Glutamatergic neuron (in vitro differentiated cells): ENCODE measurements around the gene HOXC12. TPM values are rescaled to one million over a fixed set of nuclear protein-coding genes. Genes with fewer than 3 reads are reported as not detected.
A peak's percentile ranks its signal among the peaks of the same experiment; 100 is the strongest.

Experiments
- DNase-seq: peaks from one replicate; pipeline ENCODE4 v3.0.0; 2022
- H3K27ac Mint-ChIP-seq: one replicate; pipeline ENCODE4 v1.8.0; 2020; ENCODE audit warnings: mild to moderate bottlenecking, mixed read lengths, inconsistent platforms; ENCODE audit not compliant: unreplicated experiment
- H3K27me3 Mint-ChIP-seq: one replicate; pipeline ENCODE4 v1.8.0; 2020; ENCODE audit warnings: mild to moderate bottlenecking, moderate library complexity, mixed read lengths, inconsistent platforms; ENCODE audit not compliant: unreplicated experiment
- H3K36me3 Mint-ChIP-seq: one replicate; pipeline ENCODE4 v1.8.0; 2020; ENCODE audit warnings: mild to moderate bottlenecking, mixed read lengths, inconsistent platforms; ENCODE audit not compliant: unreplicated experiment
- H3K4me1 Mint-ChIP-seq: one replicate; pipeline ENCODE4 v1.8.0; 2020; ENCODE audit warnings: mild to moderate bottlenecking, low read depth, mixed read lengths, inconsistent platforms; ENCODE audit not compliant: unreplicated experiment
- H3K4me3 Mint-ChIP-seq: one replicate; pipeline ENCODE4 v1.8.0; 2020; ENCODE audit warnings: mild to moderate bottlenecking, mixed read lengths, inconsistent platforms; ENCODE audit not compliant: unreplicated experiment
- H3K9me3 Mint-ChIP-seq: one replicate; pipeline ENCODE4 v1.8.0; 2020; ENCODE audit warnings: mild to moderate bottlenecking, moderate library complexity, mixed read lengths, inconsistent platforms; ENCODE audit not compliant: unreplicated experiment
- total RNA-seq: library from RNA; stranded (reverse); fragmentation: NEBNext Ultra II Directional; extraction: Animal tissue kit (Norgen Biotek cat#: 25700); gene quantifications from one replicate; pipeline ENCODE4 v1.2.1, GENCODE V29; 2021; ENCODE audit not compliant: unreplicated experiment
- TF ChIP-seq, protein P1 (sequence below): fragments of 200-600 bp; sonication (generic); IDR thresholded peaks from one replicate; pipeline ENCODE4 v1.5.0; 2021; ENCODE audit not compliant: partially characterized antibody, unreplicated experiment

The HOXC12 gene
- total RNA-seq, 1 donor from 2014 or later = not detected

DNA sequence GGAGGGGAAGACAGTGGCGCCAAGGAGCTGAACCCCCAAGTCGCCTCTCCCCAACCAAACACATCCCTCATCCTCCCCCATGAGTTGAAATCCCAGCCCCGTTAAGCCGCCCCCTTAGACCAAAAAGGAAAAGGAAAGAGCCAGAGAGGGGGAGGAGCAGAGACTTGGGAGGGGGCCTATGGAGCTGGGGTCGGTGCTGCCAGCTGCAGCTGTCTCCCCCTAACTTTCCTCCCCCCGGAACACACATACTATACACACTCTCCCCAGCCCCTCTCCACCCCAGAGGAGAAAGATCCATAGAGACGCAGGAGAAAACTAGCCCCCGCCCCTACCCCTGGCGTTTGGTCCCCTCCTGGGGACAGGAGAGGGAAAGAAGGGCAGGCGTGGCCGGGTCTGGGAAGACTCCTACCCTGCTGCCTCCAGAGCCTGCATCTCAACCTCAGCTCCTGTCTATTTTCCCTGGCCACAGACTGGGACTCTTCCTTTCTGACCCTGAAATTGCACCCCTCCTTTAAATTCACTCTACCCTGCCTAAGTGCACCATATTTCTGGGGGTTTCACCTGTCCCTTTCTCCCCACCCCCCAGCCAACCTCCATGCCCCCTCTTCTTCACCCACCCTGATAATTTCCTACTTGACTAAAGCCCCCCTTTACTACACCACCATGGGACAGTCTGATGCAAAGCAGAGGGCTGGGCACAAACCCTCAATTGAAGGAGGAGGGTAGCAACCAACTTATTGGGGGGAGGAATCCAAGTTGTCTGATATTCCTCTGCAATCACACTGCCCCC, 43.6 kb downstream of the HOXC12 start:
- H3K36me3 Mint-ChIP-seq = no peaks in the 10 kb centered on the region
- H3K27me3 Mint-ChIP-seq = peaks cover 61% of the 10 kb centered on the region
- no peak overlapping the region for H3K27ac Mint-ChIP-seq
- H3K4me3 Mint-ChIP-seq = no peak overlapping the region
- no peaks in the 10 kb centered on the region for H3K4me1 Mint-ChIP-seq
- H3K9me3 Mint-ChIP-seq = peaks cover 8% of the 10 kb centered on the region
- TF ChIP-seq, protein P1, sequence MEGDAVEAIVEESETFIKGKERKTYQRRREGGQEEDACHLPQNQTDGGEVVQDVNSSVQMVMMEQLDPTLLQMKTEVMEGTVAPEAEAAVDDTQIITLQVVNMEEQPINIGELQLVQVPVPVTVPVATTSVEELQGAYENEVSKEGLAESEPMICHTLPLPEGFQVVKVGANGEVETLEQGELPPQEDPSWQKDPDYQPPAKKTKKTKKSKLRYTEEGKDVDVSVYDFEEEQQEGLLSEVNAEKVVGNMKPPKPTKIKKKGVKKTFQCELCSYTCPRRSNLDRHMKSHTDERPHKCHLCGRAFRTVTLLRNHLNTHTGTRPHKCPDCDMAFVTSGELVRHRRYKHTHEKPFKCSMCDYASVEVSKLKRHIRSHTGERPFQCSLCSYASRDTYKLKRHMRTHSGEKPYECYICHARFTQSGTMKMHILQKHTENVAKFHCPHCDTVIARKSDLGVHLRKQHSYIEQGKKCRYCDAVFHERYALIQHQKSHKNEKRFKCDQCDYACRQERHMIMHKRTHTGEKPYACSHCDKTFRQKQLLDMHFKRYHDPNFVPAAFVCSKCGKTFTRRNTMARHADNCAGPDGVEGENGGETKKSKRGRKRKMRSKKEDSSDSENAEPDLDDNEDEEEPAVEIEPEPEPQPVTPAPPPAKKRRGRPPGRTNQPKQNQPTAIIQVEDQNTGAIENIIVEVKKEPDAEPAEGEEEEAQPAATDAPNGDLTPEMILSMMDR = no peak
- no peak for DNase-seq

DNA sequence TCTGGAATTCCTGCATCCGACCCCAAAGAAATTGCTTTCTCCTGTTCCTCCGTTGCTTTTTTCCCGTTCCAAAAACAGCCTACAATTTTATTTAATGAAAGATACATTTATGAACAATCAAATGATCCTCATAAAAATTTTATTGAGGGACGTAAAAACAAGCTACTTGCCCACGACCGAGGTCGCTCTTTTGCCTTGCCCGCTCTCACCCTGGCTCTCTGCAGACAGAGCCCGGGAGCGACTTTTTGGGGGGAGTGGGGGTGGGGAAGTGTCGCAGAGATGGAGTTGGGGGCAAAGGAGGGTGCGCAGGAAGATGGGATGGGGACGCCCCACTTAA, 44.2 kb downstream of the HOXC12 start:
- peaks cover 60% of the 10 kb centered on the region for H3K27me3 Mint-ChIP-seq
- H3K4me3 Mint-ChIP-seq = no peak overlapping the region
- H3K9me3 Mint-ChIP-seq = peaks cover 10% of the 10 kb centered on the region
- TF ChIP-seq, protein P1 = no peak
- DNase-seq = no peak
- no peaks in the 10 kb centered on the region for H3K4me1 Mint-ChIP-seq
- H3K27ac Mint-ChIP-seq = no peak overlapping the region
- H3K36me3 Mint-ChIP-seq = no peaks in the 10 kb centered on the region

DNA sequence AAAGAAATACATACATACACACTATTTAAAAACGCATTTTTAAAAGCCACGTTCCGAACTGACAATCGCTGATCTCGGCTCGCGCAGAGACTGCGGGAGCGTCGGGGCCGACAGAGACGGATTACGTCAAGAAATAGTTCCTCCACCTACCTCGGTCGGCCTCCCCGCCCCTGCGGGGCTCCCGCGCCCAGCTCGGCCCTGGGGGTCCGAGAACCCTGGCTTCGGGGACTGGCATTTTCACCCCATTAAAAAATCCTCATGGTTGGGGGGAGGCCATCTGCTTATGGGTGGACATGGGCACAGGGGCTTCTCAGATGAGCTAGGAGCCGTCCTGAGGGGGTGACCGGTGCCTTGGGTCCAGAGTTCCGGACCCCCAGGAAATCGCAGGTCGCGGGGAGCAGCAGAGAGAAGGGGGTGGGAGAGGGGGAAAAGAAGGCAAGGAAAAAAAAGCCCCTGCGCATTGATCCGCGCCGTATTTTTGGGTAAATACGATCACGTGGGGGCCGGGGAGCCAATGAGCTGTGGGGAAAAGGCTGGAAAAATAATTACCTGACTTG, 44.9 kb downstream of the HOXC12 start:
- Mint-ChIP-seq H3K36me3 (no peaks in the 10 kb centered on the region), H3K27ac (no peak overlapping the region), H3K4me3 (peak overlapping the region; percentile 75), H3K27me3 (peaks cover 59% of the 10 kb centered on the region), H3K9me3 (peaks cover 10% of the 10 kb centered on the region), H3K4me1 (no peaks in the 10 kb centered on the region)
- TF ChIP-seq, protein P1 = no peak
- DNase-seq = peak; percentile 42

DNA sequence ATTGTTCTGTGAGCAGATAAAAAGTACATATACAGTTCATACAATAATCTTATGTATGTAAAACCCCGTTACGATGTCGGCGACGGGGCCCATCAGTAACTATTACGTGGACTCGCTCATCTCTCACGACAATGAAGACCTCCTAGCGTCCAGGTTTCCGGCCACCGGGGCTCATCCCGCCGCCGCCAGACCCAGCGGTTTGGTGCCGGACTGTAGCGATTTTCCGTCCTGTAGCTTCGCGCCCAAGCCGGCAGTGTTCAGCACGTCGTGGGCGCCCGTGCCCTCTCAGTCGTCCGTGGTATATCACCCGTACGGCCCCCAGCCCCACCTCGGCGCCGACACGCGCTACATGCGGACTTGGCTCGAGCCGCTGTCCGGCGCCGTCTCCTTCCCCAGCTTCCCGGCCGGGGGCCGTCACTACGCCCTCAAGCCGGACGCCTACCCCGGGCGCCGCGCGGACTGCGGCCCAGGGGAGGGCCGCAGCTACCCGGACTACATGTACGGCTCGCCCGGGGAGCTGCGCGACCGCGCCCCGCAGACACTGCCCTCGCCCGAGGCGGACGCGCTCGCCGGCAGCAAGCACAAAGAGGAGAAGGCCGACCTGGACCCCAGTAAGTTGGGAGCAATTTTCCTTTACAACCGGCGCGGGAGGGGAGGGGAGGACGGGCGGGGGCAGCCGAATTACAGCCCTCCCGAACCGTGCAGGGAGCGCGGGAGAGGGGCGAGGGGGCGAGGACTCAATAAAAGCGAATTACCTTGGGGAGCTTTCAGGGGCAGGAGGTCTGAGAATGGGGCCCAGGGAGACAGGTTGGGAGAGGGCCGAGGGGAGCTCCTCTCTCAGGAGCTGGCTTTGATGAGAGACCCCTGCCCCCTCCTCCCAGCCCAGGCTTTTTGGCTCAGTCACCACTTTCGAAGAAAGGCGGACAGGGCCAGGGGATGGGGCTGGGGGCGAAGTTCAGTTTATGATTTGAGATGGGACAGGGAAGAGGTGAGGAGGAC, 45.7 kb downstream of the HOXC12 start, which contains the start of gene HOXC9:
Gene HOXC9 (plus strand): TSS at position 46 of the 999 bp plus-strand sequence. CDS start 28 bp downstream, at position 74.
- DNase-seq = peak; percentile 39
- TF ChIP-seq, protein P1 = no peak
- no peaks in the 10 kb centered on the region for H3K36me3 Mint-ChIP-seq
- no peak within 1 kb of the TSS for H3K27ac Mint-ChIP-seq
- H3K9me3 Mint-ChIP-seq = peaks cover 10% of the 10 kb centered on the region
- H3K27me3 Mint-ChIP-seq = peaks cover 57% of the 10 kb centered on the region
- no peaks in the 10 kb centered on the region for H3K4me1 Mint-ChIP-seq
- peak within 1 kb of the TSS; percentile 75 for H3K4me3 Mint-ChIP-seq
